ENCODE measurements around the gene KLHL26.
"Not testable (repeated sequence)": the region's sequence is repeated elsewhere in the genome, so short reads cannot be mapped to it uniquely, and the experiment has no call there.

KLHL26 gene

DNA sequence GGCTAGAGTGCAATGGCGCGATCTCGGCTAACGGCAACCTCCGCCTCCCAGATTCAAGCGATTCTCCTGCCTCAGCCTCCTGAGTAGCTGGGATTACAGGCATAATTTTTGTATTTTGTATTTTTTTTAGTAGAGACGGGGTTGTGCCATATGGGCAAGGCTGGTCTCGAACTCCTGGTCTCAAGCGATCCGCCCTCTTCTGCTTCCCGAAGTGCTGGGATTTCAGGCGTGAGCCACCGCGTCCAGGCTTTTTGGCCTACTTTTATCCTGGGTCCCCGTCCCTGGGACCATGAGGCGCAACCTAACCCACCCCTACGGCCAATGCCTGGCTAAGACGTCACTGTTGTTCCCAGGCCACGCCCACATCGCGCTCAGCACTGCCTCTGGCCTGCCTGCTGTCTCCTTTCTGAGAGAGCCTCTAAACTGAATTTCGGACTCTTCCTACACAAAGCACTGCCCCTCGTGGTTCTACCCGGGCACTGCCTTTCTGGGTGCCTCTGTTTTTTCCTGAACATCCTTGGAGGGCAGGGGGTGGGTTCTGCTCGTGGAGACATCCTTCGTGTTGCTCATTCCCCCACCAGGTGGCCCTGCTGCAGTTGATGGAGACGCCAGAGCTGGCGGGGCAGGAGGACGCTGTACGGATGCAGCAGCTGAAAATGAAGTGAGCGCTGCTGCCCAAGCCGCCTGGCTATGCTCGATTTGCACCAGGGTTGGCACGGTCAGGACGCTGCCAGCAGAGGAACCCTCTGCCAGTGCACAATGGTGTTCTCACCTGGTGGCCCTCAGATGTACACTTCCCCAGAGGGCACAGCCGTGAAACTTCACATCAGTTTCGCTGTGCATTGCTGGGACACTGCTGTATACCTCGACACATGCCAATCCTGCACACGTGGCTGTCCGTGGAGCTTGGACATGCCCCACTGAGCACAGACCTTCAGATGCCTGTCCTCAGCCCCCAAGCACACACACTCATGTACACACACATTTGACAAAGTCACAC lies 46.3 kb upstream of the KLHL26 start:
- DNase-seq (ENCODE audit: low read depth): no peak
- no peak for TF ChIP-seq CTCF (IDR thresholded peaks at IDR 0.05; ENCODE audit: control insufficient read depth, extremely low read depth, insufficient read depth)
- H3K4me3 ChIP-seq (ENCODE audit: low read depth, low read length): no peak overlapping the region

DNA sequence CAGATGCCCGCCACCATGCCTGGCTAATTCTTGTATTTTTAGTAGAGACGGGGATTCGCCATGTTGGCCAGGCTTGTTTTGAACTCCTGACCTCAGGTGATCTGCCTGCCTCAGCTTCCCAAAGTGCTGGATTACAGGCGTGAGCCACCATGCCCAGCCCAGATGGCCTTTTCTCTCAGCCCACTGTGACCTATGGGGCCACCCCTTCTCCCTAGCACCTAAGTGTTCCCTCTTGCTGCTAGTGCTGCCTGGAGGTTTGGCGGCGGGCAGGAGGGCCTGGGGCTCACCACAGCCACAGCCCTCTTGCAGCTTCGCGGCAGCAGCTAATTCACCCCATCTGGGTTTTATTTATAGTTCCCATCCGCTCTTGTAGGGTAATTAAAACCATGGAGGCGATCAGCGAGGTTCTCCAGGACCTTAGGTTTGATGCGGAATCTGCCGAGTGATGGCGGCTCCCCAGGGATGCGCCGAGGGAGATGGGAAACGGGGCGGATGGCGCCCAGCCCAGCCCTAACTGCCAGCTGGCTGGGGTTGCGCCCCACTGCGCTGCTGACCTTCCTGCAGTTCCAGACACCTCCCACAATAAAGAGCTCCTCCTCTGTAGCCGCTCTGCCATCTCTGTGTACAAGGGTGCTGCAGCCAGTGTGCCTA lies 45.0 kb upstream of the KLHL26 start:
- DNase-seq (ENCODE audit: low read depth): no peak
- TF ChIP-seq CTCF (IDR thresholded peaks at IDR 0.05; ENCODE audit: control insufficient read depth, extremely low read depth, insufficient read depth): no peak

GRCh38 chr19:18592732-18593131 lies 44.1 kb upstream of the KLHL26 start:
- not testable (repeated sequence) for DNase-seq (ENCODE audit: low read depth)

More for the DNA sequence above, 45.0 kb upstream of the KLHL26 start:
- H3K4me3 ChIP-seq (ENCODE audit: low read depth, low read length): no peak overlapping the region

DNA sequence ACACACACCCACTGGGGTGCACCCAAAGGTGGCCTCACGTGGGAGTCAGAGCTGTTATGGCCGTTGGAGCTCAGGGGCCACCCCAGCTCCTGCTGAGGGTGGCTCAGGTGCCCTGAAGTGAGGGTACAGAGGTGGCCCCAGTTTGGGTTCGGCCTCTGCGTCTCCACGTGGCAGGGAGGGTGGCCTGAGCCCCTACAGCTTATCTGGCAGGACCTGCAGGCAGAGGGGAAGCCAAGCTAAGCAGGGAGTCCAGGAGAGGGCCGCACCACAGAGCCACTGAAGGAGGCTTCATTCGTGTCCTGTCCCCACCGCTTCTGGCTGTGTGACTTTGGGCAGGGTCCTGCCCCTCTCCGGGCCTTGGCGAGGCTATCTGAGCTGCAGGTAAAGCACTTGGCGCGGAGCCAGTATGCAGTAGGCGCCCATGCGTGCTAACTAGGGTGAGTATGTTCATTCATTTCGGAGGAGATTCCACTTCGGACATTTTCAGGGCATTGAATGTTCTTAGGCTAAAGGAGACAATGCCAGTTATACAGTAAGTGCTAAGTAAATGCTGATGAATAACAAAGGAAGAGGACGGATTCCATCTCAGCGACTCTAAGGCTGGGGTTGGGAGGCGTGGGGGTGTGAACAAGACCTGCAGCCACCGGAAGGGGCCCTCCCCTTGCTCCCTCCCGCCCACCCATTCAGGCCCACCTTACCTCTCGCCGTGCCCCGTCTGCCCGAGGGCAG lies 43.3 kb upstream of the KLHL26 start:
- no peak for DNase-seq (ENCODE audit: low read depth)
- no peak overlapping the region for H3K4me3 ChIP-seq (ENCODE audit: low read depth, low read length)
- TF ChIP-seq CTCF (IDR thresholded peaks at IDR 0.05; ENCODE audit: control insufficient read depth, extremely low read depth, insufficient read depth): no peak

More at GRCh38 chr19:18592732-18593131, 44.1 kb upstream of the KLHL26 start:
- H3K4me3 ChIP-seq (ENCODE audit: low read depth, low read length): not testable (repeated sequence)

DNA sequence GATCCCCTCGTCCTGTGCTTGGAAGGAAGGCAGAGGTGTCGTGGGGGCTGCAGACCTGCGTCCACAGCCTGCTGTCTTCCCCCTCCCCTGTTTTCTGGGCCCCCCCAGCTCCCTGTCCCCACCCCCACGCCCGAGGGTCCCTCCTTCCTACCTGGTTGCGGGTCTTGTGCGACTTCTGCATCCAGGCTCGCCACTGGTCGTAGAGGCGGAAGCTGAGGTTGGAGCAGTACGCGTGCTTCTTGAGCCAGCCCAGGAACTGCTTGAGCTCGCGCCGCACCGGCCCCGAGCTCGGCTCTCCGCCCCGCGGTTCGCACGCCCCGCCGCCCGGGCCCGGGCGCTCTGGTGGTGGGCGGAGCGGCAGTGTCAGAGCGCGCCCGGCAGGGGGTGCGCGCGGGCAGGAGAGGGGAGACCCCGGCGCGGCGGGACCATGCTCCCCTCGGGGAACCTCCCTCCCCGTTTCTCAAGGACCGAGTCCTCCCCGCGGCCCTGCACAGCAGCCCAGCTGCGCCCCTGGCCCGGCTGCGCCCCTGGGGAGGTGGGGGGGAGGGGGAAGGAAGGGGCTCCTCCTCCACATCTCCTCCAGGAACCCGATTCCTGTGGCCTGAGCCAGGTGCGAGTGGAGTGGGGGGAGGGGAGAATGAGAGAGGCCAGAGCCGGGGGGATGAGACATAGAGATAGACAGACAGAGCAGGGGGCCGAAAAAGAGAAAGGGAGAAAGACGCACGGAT lies 42.6 kb upstream of the KLHL26 start:
- H3K4me3 ChIP-seq (ENCODE audit: low read depth, low read length): peak overlapping the region; percentile 40
- peak; percentile 25 for DNase-seq (ENCODE audit: low read depth)
- peak; percentile 91 for TF ChIP-seq CTCF (IDR thresholded peaks at IDR 0.05; ENCODE audit: control insufficient read depth, extremely low read depth, insufficient read depth)

- no peak for TF ChIP-seq CTCF (IDR thresholded peaks at IDR 0.05; ENCODE audit: control insufficient read depth, extremely low read depth, insufficient read depth)
- peak overlapping the region; percentile 40 for H3K4me3 ChIP-seq (ENCODE audit: low read depth, low read length)
- DNase-seq (ENCODE audit: low read depth): no peak
Measured at GRCh38 chr19:18594824-18595373, 41.9 kb upstream of the KLHL26 start.
